WTC11 (cell line): ENCODE results near the gene GNB5. TPM values are rescaled to one million over a fixed set of nuclear protein-coding genes. Genes with fewer than 3 reads are reported as not detected.

Source experiments
- ATAC-seq: fragments of 200-7000 bp; cut with Tn5 transposase; 2 replicates; pipeline ENCODE4 v1.10.0; 2021; ENCODE audit warnings: mild to moderate bottlenecking, moderate library complexity
- CTCF ChIA-PET: fragments of 300-600 bp; sonication (Branson Sonifier 250); formaldehyde crosslinking; loops from one replicate; lab custom pipeline; 2021; ENCODE audit warnings: antibody characterized with exemption; lab: Charles Lee
- POLR2A ChIA-PET: fragments of 350-600 bp; sonication (Branson Sonifier 250); formaldehyde crosslinking; loops from one replicate; lab custom pipeline; 2021; ENCODE audit warnings: antibody characterized with exemption; lab: Charles Lee
- DNase-seq: peaks from one replicate; pipeline ENCODE4 v3.0.0; 2021; ENCODE audit warnings: low spot score
- H3K27ac Mint-ChIP-seq: 2 replicates; pipeline ENCODE4 v1.8.0; 2021; ENCODE audit warnings: mixed read lengths
- H3K27me3 Mint-ChIP-seq: 2 replicates; pipeline ENCODE4 v1.8.0; 2021; ENCODE audit warnings: low read depth, mild to moderate bottlenecking, moderate library complexity, mixed read lengths
- H3K36me3 Mint-ChIP-seq: 2 replicates; pipeline ENCODE4 v1.8.0; 2021; ENCODE audit warnings: mixed read lengths
- H3K4me1 Mint-ChIP-seq: 2 replicates; pipeline ENCODE4 v1.8.0; 2022; ENCODE audit warnings: mixed read lengths
- H3K4me3 Mint-ChIP-seq: 2 replicates; pipeline ENCODE4 v1.8.0; 2021; ENCODE audit warnings: mild to moderate bottlenecking, moderate library complexity, mixed read lengths
- H3K9me3 Mint-ChIP-seq: 2 replicates; pipeline ENCODE4 v1.8.0; 2021; ENCODE audit warnings: mixed read lengths
- ELF4 ChIP-seq: sonication (generic); formaldehyde crosslinking; IDR thresholded peaks from 2 replicates; pipeline ENCODE4 v1.8.1; 2022; ENCODE audit warnings: low read depth, mild to moderate bottlenecking, moderate library complexity, missing genetic modification reagents
- GTF2I ChIP-seq: fragments of 250-450 bp; sonication (Bioruptor Pico); conservative IDR thresholded peaks from 2 replicates; pipeline ENCODE4 v1.4.0; 2021; ENCODE audit warnings: mild to moderate bottlenecking
- NR2C2 ChIP-seq: sonication (generic); formaldehyde crosslinking; IDR thresholded peaks from 2 replicates; pipeline ENCODE4 v1.8.0; 2022; ENCODE audit warnings: mild to moderate bottlenecking, missing genetic modification reagents
- NR3C1 ChIP-seq: sonication (generic); formaldehyde crosslinking; conservative IDR thresholded peaks from 2 replicates; pipeline ENCODE4 v1.8.1; 2023; ENCODE audit warnings: low read depth, mild to moderate bottlenecking, missing genetic modification reagents
- OVOL2 ChIP-seq: fragments of 250-450 bp; sonication (Bioruptor Pico); IDR thresholded peaks from 2 replicates; pipeline ENCODE4 v1.9.0; 2021; ENCODE audit warnings: mild to moderate bottlenecking, borderline replicate concordance
- SOX15 ChIP-seq: fragments of 250-450 bp; sonication (Bioruptor Pico); IDR thresholded peaks from 2 replicates; pipeline ENCODE4 v1.9.0; 2021; ENCODE audit warnings: mild to moderate bottlenecking
- ZNF423 ChIP-seq: fragments of 250-450 bp; sonication (Bioruptor Pico); IDR thresholded peaks from 2 replicates; pipeline ENCODE4 v2.1.2; 2022; ENCODE audit warnings: mild to moderate bottlenecking, moderate library complexity
- total RNA-seq: library from RNA; stranded (reverse); gene quantifications from 3 replicates; pipeline ENCODE4 v1.2.3, GENCODE V29; 2021
- TF ChIP-seq, protein P1 (sequence below): fragments of 250-450 bp; sonication (Bioruptor Pico); IDR thresholded peaks from 2 replicates; pipeline ENCODE4 v1.8.0; 2021; ENCODE audit warnings: mild to moderate bottlenecking
- TF ChIP-seq, protein P2 (sequence below): fragments of 250-450 bp; sonication (Bioruptor Pico); conservative IDR thresholded peaks from 2 replicates; pipeline ENCODE4 v1.9.0; 2021; ENCODE audit warnings: mild to moderate bottlenecking
- TF ChIP-seq, protein P3 (sequence below): fragments of 250-450 bp; sonication (Bioruptor Pico); IDR thresholded peaks from 2 replicates; pipeline ENCODE4 v1.9.0; 2021; ENCODE audit warnings: mild to moderate bottlenecking, borderline replicate concordance
- TF ChIP-seq, protein P4 (sequence below): sonication (generic); formaldehyde crosslinking; IDR thresholded peaks from 2 replicates; pipeline ENCODE4 v1.8.1; 2023; ENCODE audit warnings: mild to moderate bottlenecking, missing genetic modification reagents, borderline replicate concordance
- TF ChIP-seq, protein P5 (sequence below): sonication (generic); formaldehyde crosslinking; IDR thresholded peaks from 2 replicates; pipeline ENCODE4 v1.8.1; 2023; ENCODE audit warnings: mild to moderate bottlenecking, missing genetic modification reagents
- TF ChIP-seq, protein P6 (sequence below): sonication (generic); formaldehyde crosslinking; IDR thresholded peaks from 2 replicates; pipeline ENCODE4 v1.8.0; 2023; ENCODE audit warnings: missing genetic modification reagents
- TF ChIP-seq, protein P7 (sequence below): sonication (generic); formaldehyde crosslinking; IDR thresholded peaks from 2 replicates; pipeline ENCODE4 v1.8.1; 2023; ENCODE audit warnings: mild to moderate bottlenecking, moderate library complexity, missing genetic modification reagents
- TF ChIP-seq, protein P8 (sequence below): sonication (generic); formaldehyde crosslinking; IDR thresholded peaks from 2 replicates; pipeline ENCODE4 v1.8.1; 2022; ENCODE audit warnings: low read depth, mild to moderate bottlenecking, moderate library complexity, missing genetic modification reagents, borderline replicate concordance
- TF ChIP-seq, protein P9 (sequence below): sonication (generic); formaldehyde crosslinking; IDR thresholded peaks from 2 replicates; pipeline ENCODE4 v1.8.1; 2022; ENCODE audit warnings: low read depth, missing genetic modification reagents, borderline replicate concordance

Gene GNB5
- total RNA-seq, 1 experiment from 2014 or later: 37.0 TPM

DNA sequence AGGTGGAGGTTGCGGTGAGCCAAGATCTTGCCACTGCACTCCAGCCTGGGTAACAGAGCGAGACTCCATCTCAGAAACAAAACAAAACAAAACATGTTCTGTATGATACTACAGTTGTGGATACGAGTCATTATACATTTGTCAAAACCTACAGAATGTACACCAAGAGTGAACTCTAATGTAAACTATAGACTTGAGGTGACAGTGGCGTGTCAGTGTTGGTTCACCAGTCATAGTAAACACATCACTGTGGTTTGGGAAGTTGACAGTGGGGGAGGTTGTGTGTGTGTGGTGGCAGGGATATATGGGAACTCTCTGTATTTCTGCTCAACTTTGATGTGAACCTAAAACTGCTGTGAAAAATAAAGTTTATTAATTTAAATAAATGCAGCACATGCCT is 33.0 kb upstream of the GNB5 start:
- H3K27me3 Mint-ChIP-seq: no peaks in the 10 kb centered on the region
- DNase-seq (no peak), ATAC-seq (no peak)
- no peak overlapping the region for H3K4me3 Mint-ChIP-seq
- POLR2A ChIA-PET: no interaction called here
- no peaks in the 10 kb centered on the region for H3K9me3 Mint-ChIP-seq
- H3K36me3 Mint-ChIP-seq: peaks cover 46% of the 10 kb centered on the region
- no peak overlapping the region for H3K27ac Mint-ChIP-seq
- no peaks in the 10 kb centered on the region for H3K4me1 Mint-ChIP-seq
- TF ChIP-seq NR3C1: no peak
- no peak for TF ChIP-seq ZNF423
- TF ChIP-seq, protein P1, sequence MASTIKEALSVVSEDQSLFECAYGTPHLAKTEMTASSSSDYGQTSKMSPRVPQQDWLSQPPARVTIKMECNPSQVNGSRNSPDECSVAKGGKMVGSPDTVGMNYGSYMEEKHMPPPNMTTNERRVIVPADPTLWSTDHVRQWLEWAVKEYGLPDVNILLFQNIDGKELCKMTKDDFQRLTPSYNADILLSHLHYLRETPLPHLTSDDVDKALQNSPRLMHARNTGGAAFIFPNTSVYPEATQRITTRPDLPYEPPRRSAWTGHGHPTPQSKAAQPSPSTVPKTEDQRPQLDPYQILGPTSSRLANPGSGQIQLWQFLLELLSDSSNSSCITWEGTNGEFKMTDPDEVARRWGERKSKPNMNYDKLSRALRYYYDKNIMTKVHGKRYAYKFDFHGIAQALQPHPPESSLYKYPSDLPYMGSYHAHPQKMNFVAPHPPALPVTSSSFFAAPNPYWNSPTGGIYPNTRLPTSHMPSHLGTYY (CRISPR knock-in tag): no peak
- TF ChIP-seq, protein P2, sequence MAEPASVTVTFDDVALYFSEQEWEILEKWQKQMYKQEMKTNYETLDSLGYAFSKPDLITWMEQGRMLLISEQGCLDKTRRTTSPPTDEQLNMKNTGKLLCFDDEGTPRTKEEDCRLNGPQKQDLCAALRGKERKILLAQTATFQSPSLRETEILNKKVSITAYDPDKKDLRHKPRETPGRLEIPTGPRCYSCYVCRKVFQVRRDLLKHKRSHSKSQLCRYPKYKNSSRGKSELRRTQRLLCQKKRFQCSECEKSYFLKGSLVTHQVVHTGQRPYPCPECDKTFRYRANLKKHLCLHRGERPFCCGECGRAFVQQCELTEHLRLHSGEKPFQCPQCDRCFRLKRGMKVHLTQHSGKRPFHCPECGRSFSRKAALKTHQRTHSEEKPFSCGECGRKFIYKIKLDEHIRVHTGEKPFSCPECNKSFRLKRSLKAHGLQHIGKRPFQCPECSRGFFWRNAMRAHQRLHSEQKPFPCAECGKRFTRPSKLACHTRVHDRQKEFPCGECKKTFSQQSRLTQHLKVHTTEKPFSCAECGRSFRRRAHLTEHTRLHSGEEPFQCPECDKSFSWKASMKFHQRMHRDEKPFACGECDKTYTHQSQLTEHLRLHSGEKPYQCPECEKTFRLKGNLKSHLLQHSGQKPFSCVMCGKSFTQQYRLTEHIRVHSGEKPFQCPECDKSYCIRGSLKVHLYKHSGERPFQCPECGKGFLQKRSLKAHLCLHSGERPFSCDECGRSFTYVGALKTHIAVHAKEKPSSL (CRISPR knock-in tag): no peak
- TF ChIP-seq, protein P3, sequence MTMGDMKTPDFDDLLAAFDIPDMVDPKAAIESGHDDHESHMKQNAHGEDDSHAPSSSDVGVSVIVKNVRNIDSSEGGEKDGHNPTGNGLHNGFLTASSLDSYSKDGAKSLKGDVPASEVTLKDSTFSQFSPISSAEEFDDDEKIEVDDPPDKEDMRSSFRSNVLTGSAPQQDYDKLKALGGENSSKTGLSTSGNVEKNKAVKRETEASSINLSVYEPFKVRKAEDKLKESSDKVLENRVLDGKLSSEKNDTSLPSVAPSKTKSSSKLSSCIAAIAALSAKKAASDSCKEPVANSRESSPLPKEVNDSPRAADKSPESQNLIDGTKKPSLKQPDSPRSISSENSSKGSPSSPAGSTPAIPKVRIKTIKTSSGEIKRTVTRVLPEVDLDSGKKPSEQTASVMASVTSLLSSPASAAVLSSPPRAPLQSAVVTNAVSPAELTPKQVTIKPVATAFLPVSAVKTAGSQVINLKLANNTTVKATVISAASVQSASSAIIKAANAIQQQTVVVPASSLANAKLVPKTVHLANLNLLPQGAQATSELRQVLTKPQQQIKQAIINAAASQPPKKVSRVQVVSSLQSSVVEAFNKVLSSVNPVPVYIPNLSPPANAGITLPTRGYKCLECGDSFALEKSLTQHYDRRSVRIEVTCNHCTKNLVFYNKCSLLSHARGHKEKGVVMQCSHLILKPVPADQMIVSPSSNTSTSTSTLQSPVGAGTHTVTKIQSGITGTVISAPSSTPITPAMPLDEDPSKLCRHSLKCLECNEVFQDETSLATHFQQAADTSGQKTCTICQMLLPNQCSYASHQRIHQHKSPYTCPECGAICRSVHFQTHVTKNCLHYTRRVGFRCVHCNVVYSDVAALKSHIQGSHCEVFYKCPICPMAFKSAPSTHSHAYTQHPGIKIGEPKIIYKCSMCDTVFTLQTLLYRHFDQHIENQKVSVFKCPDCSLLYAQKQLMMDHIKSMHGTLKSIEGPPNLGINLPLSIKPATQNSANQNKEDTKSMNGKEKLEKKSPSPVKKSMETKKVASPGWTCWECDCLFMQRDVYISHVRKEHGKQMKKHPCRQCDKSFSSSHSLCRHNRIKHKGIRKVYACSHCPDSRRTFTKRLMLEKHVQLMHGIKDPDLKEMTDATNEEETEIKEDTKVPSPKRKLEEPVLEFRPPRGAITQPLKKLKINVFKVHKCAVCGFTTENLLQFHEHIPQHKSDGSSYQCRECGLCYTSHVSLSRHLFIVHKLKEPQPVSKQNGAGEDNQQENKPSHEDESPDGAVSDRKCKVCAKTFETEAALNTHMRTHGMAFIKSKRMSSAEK (CRISPR knock-in tag): no peak
- TF ChIP-seq, protein P4, sequence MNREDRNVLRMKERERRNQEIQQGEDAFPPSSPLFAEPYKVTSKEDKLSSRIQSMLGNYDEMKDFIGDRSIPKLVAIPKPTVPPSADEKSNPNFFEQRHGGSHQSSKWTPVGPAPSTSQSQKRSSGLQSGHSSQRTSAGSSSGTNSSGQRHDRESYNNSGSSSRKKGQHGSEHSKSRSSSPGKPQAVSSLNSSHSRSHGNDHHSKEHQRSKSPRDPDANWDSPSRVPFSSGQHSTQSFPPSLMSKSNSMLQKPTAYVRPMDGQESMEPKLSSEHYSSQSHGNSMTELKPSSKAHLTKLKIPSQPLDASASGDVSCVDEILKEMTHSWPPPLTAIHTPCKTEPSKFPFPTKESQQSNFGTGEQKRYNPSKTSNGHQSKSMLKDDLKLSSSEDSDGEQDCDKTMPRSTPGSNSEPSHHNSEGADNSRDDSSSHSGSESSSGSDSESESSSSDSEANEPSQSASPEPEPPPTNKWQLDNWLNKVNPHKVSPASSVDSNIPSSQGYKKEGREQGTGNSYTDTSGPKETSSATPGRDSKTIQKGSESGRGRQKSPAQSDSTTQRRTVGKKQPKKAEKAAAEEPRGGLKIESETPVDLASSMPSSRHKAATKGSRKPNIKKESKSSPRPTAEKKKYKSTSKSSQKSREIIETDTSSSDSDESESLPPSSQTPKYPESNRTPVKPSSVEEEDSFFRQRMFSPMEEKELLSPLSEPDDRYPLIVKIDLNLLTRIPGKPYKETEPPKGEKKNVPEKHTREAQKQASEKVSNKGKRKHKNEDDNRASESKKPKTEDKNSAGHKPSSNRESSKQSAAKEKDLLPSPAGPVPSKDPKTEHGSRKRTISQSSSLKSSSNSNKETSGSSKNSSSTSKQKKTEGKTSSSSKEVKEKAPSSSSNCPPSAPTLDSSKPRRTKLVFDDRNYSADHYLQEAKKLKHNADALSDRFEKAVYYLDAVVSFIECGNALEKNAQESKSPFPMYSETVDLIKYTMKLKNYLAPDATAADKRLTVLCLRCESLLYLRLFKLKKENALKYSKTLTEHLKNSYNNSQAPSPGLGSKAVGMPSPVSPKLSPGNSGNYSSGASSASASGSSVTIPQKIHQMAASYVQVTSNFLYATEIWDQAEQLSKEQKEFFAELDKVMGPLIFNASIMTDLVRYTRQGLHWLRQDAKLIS (CRISPR knock-in tag): no peak
- TF ChIP-seq, protein P5, sequence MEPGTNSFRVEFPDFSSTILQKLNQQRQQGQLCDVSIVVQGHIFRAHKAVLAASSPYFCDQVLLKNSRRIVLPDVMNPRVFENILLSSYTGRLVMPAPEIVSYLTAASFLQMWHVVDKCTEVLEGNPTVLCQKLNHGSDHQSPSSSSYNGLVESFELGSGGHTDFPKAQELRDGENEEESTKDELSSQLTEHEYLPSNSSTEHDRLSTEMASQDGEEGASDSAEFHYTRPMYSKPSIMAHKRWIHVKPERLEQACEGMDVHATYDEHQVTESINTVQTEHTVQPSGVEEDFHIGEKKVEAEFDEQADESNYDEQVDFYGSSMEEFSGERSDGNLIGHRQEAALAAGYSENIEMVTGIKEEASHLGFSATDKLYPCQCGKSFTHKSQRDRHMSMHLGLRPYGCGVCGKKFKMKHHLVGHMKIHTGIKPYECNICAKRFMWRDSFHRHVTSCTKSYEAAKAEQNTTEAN: no peak
- TF ChIP-seq, protein P6, sequence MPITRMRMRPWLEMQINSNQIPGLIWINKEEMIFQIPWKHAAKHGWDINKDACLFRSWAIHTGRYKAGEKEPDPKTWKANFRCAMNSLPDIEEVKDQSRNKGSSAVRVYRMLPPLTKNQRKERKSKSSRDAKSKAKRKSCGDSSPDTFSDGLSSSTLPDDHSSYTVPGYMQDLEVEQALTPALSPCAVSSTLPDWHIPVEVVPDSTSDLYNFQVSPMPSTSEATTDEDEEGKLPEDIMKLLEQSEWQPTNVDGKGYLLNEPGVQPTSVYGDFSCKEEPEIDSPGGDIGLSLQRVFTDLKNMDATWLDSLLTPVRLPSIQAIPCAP (CRISPR knock-in tag): no peak
- TF ChIP-seq, protein P7, sequence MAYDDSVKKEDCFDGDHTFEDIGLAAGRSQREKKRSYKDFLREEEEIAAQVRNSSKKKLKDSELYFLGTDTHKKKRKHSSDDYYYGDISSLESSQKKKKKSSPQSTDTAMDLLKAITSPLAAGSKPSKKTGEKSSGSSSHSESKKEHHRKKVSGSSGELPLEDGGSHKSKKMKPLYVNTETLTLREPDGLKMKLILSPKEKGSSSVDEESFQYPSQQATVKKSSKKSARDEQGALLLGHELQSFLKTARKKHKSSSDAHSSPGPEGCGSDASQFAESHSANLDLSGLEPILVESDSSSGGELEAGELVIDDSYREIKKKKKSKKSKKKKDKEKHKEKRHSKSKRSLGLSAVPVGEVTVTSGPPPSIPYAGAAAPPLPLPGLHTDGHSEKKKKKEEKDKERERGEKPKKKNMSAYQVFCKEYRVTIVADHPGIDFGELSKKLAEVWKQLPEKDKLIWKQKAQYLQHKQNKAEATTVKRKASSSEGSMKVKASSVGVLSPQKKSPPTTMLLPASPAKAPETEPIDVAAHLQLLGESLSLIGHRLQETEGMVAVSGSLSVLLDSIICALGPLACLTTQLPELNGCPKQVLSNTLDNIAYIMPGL (CRISPR knock-in tag): no peak
- TF ChIP-seq GTF2I (CRISPR knock-in tag): no peak
- no peak for TF ChIP-seq SOX15 (CRISPR knock-in tag)
- no peak for TF ChIP-seq NR2C2
- TF ChIP-seq ELF4 (CRISPR knock-in tag): no peak
- TF ChIP-seq OVOL2 (CRISPR knock-in tag): no peak
- TF ChIP-seq, protein P8, sequence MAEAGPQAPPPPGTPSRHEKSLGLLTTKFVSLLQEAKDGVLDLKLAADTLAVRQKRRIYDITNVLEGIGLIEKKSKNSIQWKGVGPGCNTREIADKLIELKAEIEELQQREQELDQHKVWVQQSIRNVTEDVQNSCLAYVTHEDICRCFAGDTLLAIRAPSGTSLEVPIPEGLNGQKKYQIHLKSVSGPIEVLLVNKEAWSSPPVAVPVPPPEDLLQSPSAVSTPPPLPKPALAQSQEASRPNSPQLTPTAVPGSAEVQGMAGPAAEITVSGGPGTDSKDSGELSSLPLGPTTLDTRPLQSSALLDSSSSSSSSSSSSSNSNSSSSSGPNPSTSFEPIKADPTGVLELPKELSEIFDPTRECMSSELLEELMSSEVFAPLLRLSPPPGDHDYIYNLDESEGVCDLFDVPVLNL (CRISPR knock-in tag): no peak
- TF ChIP-seq, protein P9, sequence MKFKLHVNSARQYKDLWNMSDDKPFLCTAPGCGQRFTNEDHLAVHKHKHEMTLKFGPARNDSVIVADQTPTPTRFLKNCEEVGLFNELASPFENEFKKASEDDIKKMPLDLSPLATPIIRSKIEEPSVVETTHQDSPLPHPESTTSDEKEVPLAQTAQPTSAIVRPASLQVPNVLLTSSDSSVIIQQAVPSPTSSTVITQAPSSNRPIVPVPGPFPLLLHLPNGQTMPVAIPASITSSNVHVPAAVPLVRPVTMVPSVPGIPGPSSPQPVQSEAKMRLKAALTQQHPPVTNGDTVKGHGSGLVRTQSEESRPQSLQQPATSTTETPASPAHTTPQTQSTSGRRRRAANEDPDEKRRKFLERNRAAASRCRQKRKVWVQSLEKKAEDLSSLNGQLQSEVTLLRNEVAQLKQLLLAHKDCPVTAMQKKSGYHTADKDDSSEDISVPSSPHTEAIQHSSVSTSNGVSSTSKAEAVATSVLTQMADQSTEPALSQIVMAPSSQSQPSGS (CRISPR knock-in tag): no peak
- CTCF ChIA-PET: interaction anchor here (3.7 kb wide), 1 partner anchor 16 kb away, joined by 39 read pairs; no protein-coding TSS in a partner anchor
